BJ (cell line): ENCODE results near the gene TDRD12. TPM values are rescaled to one million over a fixed set of nuclear protein-coding genes. Genes with fewer than 3 reads are reported as not detected.

Experiments
- CTCF ChIA-PET: fragments of 350-600 bp; formaldehyde crosslinking; extraction: SDS; loops from one replicate; lab custom pipeline; 2021; ENCODE audit warnings: antibody characterized with exemption, inconsistent platforms; lab: Yijun Ruan, JAX
- POLR2A ChIA-PET: fragments of 300-600 bp; sonication (Branson Sonifier 250); formaldehyde crosslinking; extraction: SDS; loops from one replicate; lab custom pipeline; 2021; ENCODE audit warnings: antibody characterized with exemption; lab: Charles Lee
- DNase-seq: peaks from one replicate; pipeline ENCODE4 v3.0.0-alpha.2; 2011; ENCODE audit warnings: low read depth
- H3K27me3 ChIP-seq: 2 replicates; pipeline ENCODE4 v1.6.0; 2011; ENCODE audit warnings: low read length; ENCODE audit not compliant: control insufficient read depth, insufficient read depth
- H3K36me3 ChIP-seq: 2 replicates; pipeline ENCODE4 v1.5.1; 2011; ENCODE audit warnings: low read length; ENCODE audit not compliant: control insufficient read depth, insufficient read depth
- H3K4me3 ChIP-seq: 2 replicates; pipeline ENCODE4 v1.5.1; 2011; ENCODE audit warnings: low read depth, mild to moderate bottlenecking, control low read depth, low read length
- polyA plus RNA-seq: library from polyadenylated mRNA; depleted of rRNA; stranded (reverse); fragments of >200 nt; gene quantifications from 2 replicates; pipeline ENCODE4 v1.2.3, GENCODE V29; 2011
- TF ChIP-seq, protein P1 (sequence below): IDR thresholded peaks from 2 replicates; pipeline ENCODE4 v1.5.1; 2011; ENCODE audit warnings: low read depth, mild to moderate bottlenecking, control low read depth, inconsistent platforms, low read length, moderate library complexity; ENCODE audit not compliant: insufficient read depth

The TDRD12 gene
- polyA plus RNA-seq, 1 experiment = not detected

DNA sequence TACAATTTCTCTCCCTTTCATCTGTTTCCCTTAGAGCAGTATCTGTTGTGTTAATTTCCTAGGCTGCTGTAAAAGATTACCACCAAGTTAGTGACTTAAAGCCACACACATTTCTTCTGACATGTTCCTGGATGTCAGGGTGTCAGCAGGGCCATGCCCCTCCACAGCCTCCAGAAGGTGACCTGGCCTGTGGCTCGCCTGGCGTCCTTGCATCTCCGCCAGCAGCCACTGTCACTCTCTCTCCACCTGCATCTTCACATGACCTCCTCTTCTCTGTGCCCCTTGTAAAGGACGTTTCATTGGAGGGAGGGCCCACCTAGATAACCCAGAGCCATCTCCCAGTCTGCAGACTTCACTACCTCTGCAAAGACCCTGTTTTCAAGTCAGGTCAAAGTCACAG lies 88.7 kb downstream of the TDRD12 start:
- TF ChIP-seq, protein P1, sequence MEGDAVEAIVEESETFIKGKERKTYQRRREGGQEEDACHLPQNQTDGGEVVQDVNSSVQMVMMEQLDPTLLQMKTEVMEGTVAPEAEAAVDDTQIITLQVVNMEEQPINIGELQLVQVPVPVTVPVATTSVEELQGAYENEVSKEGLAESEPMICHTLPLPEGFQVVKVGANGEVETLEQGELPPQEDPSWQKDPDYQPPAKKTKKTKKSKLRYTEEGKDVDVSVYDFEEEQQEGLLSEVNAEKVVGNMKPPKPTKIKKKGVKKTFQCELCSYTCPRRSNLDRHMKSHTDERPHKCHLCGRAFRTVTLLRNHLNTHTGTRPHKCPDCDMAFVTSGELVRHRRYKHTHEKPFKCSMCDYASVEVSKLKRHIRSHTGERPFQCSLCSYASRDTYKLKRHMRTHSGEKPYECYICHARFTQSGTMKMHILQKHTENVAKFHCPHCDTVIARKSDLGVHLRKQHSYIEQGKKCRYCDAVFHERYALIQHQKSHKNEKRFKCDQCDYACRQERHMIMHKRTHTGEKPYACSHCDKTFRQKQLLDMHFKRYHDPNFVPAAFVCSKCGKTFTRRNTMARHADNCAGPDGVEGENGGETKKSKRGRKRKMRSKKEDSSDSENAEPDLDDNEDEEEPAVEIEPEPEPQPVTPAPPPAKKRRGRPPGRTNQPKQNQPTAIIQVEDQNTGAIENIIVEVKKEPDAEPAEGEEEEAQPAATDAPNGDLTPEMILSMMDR = no peak
- no peaks in the 10 kb centered on the region for H3K36me3 ChIP-seq
- H3K27me3 ChIP-seq = peaks cover 5% of the 10 kb centered on the region
- DNase-seq = no peak
- CTCF ChIA-PET = no interaction called here
- H3K4me3 ChIP-seq = no peak overlapping the region
- POLR2A ChIA-PET = no interaction called here

DNA sequence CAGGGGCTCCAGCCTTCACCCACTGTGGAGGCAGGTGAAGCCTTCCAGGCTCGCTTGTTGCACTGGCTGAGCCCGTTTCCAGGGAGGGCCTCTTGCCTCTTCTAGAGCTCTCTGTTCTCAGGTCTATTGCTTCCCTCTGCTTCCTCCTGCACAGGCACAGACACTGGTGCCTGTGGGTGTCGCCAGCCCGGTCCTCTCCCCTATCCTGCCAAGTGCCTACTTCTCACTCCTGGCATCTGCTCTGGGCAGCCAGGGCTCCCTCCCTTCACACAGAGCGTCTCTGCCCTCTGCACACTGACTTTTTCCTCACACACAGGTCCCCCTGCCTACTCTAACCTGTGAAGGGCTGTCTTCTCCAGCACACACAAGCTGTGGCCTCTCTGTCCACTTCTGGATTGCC lies 89.7 kb downstream of the TDRD12 start:
- Histone ChIP-seq H3K4me3 (no peak overlapping the region), H3K27me3 (peaks cover 5% of the 10 kb centered on the region), H3K36me3 (no peaks in the 10 kb centered on the region)
- DNase-seq = no peak
- CTCF ChIA-PET = no interaction called here
- TF ChIP-seq, protein P1 = no peak
- POLR2A ChIA-PET = no interaction called here

DNA sequence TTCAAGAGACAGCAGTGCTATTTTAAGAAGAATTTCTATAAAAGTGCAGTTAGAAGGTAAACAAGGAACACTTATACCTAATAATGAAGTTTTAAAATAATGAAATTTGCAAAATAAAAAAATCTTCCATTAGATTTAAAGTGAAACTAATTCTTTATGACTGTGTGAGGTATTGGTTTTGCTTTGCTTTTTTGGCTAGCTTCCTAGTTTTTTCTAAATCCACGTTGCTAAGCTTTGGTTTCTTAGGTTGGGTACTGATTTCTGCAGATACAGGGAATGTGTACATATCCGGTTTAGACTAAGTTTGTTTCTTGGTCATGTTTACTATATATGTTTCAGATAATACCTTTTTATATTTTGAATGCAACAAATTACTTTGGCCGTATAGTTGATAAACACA lies 90.2 kb downstream of the TDRD12 start:
- Histone ChIP-seq H3K36me3 (no peaks in the 10 kb centered on the region), H3K27me3 (peaks cover 5% of the 10 kb centered on the region), H3K4me3 (no peak overlapping the region)
- POLR2A ChIA-PET = no interaction called here
- TF ChIP-seq, protein P1 = no peak
- CTCF ChIA-PET = no interaction called here
- DNase-seq = no peak

DNA sequence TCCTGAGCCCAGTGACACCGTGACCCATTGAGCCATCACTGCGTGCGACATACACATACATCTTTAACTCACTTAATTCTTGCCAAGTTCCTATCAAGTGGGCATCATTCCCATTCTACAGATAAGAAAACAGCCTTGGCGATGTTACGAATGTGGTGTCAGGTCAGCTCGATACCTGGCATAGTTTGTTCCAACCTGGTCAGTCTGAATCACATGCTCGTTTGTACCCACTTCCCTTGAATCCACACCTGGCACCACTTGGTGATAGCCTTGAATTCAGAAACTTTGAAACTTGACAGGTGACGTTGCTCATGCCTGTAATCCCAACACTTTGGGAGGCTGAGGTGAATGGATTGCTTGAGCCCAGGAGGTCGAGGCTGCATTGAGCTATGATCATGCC lies 90.9 kb downstream of the TDRD12 start:
- H3K4me3 ChIP-seq = no peak overlapping the region
- CTCF ChIA-PET = no interaction called here
- POLR2A ChIA-PET = no interaction called here
- no peaks in the 10 kb centered on the region for H3K36me3 ChIP-seq
- TF ChIP-seq, protein P1 = no peak
- peaks cover 5% of the 10 kb centered on the region for H3K27me3 ChIP-seq
- no peak for DNase-seq

DNA sequence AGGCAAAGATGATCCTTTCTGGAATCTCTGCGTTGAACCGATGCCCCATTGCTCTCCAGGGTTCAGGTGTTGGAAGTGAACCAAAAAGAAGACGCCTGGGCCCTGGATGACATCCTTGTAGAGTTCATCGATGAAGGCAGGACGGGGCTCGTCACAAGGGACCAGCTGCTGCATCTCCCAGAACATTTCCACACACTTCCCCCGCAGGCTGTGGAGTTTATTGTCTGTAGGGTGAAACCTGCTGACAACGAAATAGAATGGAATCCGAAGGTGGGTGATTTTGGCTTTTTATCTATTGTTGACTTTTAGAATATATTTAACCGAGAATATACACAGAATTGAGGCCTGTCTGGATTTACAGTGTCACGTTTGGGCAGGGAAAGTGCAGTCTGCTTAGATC lies 91.6 kb downstream of the TDRD12 start:
- Histone ChIP-seq H3K4me3 (no peak overlapping the region), H3K36me3 (no peaks in the 10 kb centered on the region), H3K27me3 (peaks cover 5% of the 10 kb centered on the region)
- CTCF ChIA-PET = no interaction called here
- POLR2A ChIA-PET = no interaction called here
- no peak for DNase-seq
- TF ChIP-seq, protein P1 = no peak
